H9 (cell line): ENCODE measurements around the gene AP2A2. TPM values are rescaled to one million over a fixed set of nuclear protein-coding genes. Genes with fewer than 3 reads are reported as not detected.

ENCODE experiments used
- DNase-seq: peaks from one replicate; pipeline ENCODE4 v3.0.0-alpha.2; 2017
- H2AFZ ChIP-seq: one replicate; pipeline ENCODE4 v1.6.1; 2013; ENCODE audit warnings: mild to moderate bottlenecking, low read length, control low read depth, moderate library complexity
- H2AK5ac ChIP-seq: 2 replicates; pipeline ENCODE4 v1.6.1; 2013; ENCODE audit warnings: low read length, control low read depth, mixed read lengths; ENCODE audit not compliant: insufficient read length
- H2BK120ac ChIP-seq: one replicate; pipeline ENCODE4 v1.6.1; 2013; ENCODE audit warnings: low read depth, mild to moderate bottlenecking, low read length, control low read depth, inconsistent platforms; ENCODE audit not compliant: poor library complexity, severe bottlenecking
- H2BK12ac ChIP-seq: 2 replicates; pipeline ENCODE4 v1.6.1; 2013; ENCODE audit warnings: low read length, control low read depth, mixed read lengths, low read depth; ENCODE audit not compliant: insufficient read length
- H2BK15ac ChIP-seq: 2 replicates; pipeline ENCODE4 v1.6.1; 2013; ENCODE audit warnings: low read depth, low read length, control low read depth
- H2BK20ac ChIP-seq: one replicate; pipeline ENCODE4 v1.6.1; 2013; ENCODE audit warnings: low read depth, mild to moderate bottlenecking, low read length, control low read depth, inconsistent platforms; ENCODE audit not compliant: poor library complexity, severe bottlenecking
- H2BK5ac ChIP-seq: 2 replicates; pipeline ENCODE4 v1.6.1; 2013; ENCODE audit warnings: low read length, control low read depth, mixed read lengths; ENCODE audit not compliant: insufficient read length
- H3K14ac ChIP-seq: 2 replicates; pipeline ENCODE4 v1.6.1; 2013; ENCODE audit warnings: low read length, control low read depth; ENCODE audit not compliant: insufficient read depth
- H3K18ac ChIP-seq: 2 replicates; pipeline ENCODE4 v1.6.1; 2013; ENCODE audit warnings: low read depth, mild to moderate bottlenecking, mixed read lengths, low read length, control low read depth; ENCODE audit not compliant: insufficient read length
- H3K23ac ChIP-seq: 2 replicates; pipeline ENCODE4 v1.6.1; 2013; ENCODE audit warnings: low read length, control low read depth, mixed read lengths, low read depth; ENCODE audit not compliant: insufficient read length
- H3K23me2 ChIP-seq: 2 replicates; pipeline ENCODE4 v1.6.1; 2013; ENCODE audit warnings: low read depth, mild to moderate bottlenecking, mixed read lengths, low read length, control low read depth; ENCODE audit not compliant: insufficient read length, poor library complexity, severe bottlenecking
- H3K27ac ChIP-seq: 2 replicates; pipeline ENCODE4 v1.5.1; 2013; ENCODE audit warnings: low read length, control low read depth, mixed read lengths, low read depth; ENCODE audit not compliant: insufficient read length
- H3K27me3 ChIP-seq: 2 replicates; pipeline ENCODE4 v1.6.1; 2013; ENCODE audit warnings: low read length, control low read depth, inconsistent platforms; ENCODE audit not compliant: insufficient read depth
- H3K4ac ChIP-seq: 2 replicates; pipeline ENCODE4 v1.6.1; 2013; ENCODE audit warnings: low read depth, mild to moderate bottlenecking, control low read depth, inconsistent platforms, low read length, moderate library complexity
- H3K4me1 ChIP-seq: 2 replicates; pipeline ENCODE4 v1.6.1; 2013; ENCODE audit warnings: low read length, control low read depth, inconsistent platforms; ENCODE audit not compliant: insufficient read depth
- H3K4me2 ChIP-seq: 2 replicates; pipeline ENCODE4 v1.6.1; 2013; ENCODE audit warnings: low read length, control low read depth, mixed read lengths; ENCODE audit not compliant: insufficient read length, insufficient read depth
- H3K56ac ChIP-seq: 2 replicates; pipeline ENCODE4 v1.6.1; 2013; ENCODE audit warnings: low read depth, mild to moderate bottlenecking, mixed read lengths, low read length, control low read depth; ENCODE audit not compliant: insufficient read length
- H3K79me1 ChIP-seq: 2 replicates; pipeline ENCODE4 v1.6.1; 2013; ENCODE audit warnings: low read depth, mild to moderate bottlenecking, moderate library complexity, low read length, control low read depth, inconsistent platforms; ENCODE audit not compliant: insufficient read depth, poor library complexity, severe bottlenecking
- H3K79me2 ChIP-seq: 2 replicates; pipeline ENCODE4 v1.6.1; 2013; ENCODE audit warnings: low read length, control low read depth, inconsistent platforms; ENCODE audit not compliant: insufficient read depth
- H3K9ac ChIP-seq: 2 replicates; pipeline ENCODE4 v1.6.1; 2013; ENCODE audit warnings: low read length, control low read depth, mixed read lengths; ENCODE audit not compliant: insufficient read length; ENCODE audit errors: extremely low read depth
- H3K9me3 ChIP-seq: one replicate; pipeline ENCODE4 v1.6.1; 2013; ENCODE audit warnings: low read depth, low read length, inconsistent platforms; ENCODE audit not compliant: control insufficient read depth
- H3T11ph ChIP-seq: one replicate; pipeline ENCODE4 v1.6.1; 2013; ENCODE audit warnings: mild to moderate bottlenecking, low read length, control low read depth, inconsistent platforms
- H4K20me1 ChIP-seq: one replicate; pipeline ENCODE4 v1.6.1; 2013; ENCODE audit not compliant: control insufficient read depth, insufficient read length, insufficient read depth
- H4K5ac ChIP-seq: 2 replicates; pipeline ENCODE4 v1.6.1; 2013; ENCODE audit warnings: low read depth, mild to moderate bottlenecking, mixed read lengths, low read length, control low read depth; ENCODE audit not compliant: insufficient read length
- H4K8ac ChIP-seq: replicated peaks from 2 replicates; pipeline ENCODE4 v1.6.1; 2013; ENCODE audit warnings: low read length, control low read depth, mixed read lengths, low read depth; ENCODE audit not compliant: insufficient read length
- H4K91ac ChIP-seq: 2 replicates; pipeline ENCODE4 v1.6.1; 2013; ENCODE audit warnings: low read depth, mild to moderate bottlenecking, moderate library complexity, mixed read lengths, low read length, control low read depth; ENCODE audit not compliant: insufficient read length
- H3K27ac Mint-ChIP-seq, 3 experiments: 2 replicates in 2 of 3; 3 replicates in 1 of 3; pipeline ENCODE4 v1.8.0; 2020 to 2021; ENCODE audit warnings: mixed read lengths in 3 of 3, mild to moderate bottlenecking in 1 of 3, moderate library complexity in 1 of 3
- H3K27me3 Mint-ChIP-seq: 2 replicates; pipeline ENCODE4 v1.8.0; 2021; ENCODE audit warnings: low read depth, mild to moderate bottlenecking, moderate library complexity, mixed read lengths
- H3K36me3 Mint-ChIP-seq, 3 experiments: 2 replicates in 2 of 3; 3 replicates in 1 of 3; pipeline ENCODE4 v1.8.0; 2020 to 2021; ENCODE audit warnings: low read depth in 3 of 3, mixed read lengths in 3 of 3; ENCODE audit not compliant: insufficient read depth in 1 of 3
- H3K4me1 Mint-ChIP-seq, 2 experiments: 2 replicates each; pipeline ENCODE4 v1.8.0; 2020; ENCODE audit warnings: mixed read lengths in 2 of 2
- H3K4me3 Mint-ChIP-seq, 2 experiments: 2 replicates in 1 of 2; 3 replicates in 1 of 2; pipeline ENCODE4 v1.8.0; 2020 to 2021; ENCODE audit warnings: mild to moderate bottlenecking in 2 of 2, mixed read lengths in 2 of 2, moderate library complexity in 1 of 2
- H3K9me3 Mint-ChIP-seq, 2 experiments: 2 replicates in 1 of 2; 3 replicates in 1 of 2; pipeline ENCODE4 v1.8.0; 2020; ENCODE audit warnings: mild to moderate bottlenecking in 2 of 2, mixed read lengths in 2 of 2, moderate library complexity in 1 of 2
- WGBS: extraction: QIAGEN DNeasy Blood & Tissue Kit; methylation state at CpG from one replicate; pipeline ENCODE4 v1.1.7; 2013; ENCODE audit warnings: missing lambda C conversion rate, low lambda C conversion rate, mixed read lengths; ENCODE audit not compliant: insufficient read length; ENCODE audit errors: extremely low coverage; 5-methylcytosine and 5-hydroxymethylcytosine counted together
- total RNA-seq: library from RNA; stranded (reverse); gene quantifications from 2 replicates; pipeline ENCODE4 v1.2.1, GENCODE V29; 2021
- TF ChIP-seq, protein P1 (sequence below): fragments of 200-600 bp; sonication (generic); conservative IDR thresholded peaks from 3 replicates; pipeline ENCODE4 v1.8.0; 2021; ENCODE audit warnings: antibody characterized with exemption, mild to moderate bottlenecking

AP2A2 gene
- total RNA-seq, 1 experiment from 2014 or later = 53.7 TPM

DNA sequence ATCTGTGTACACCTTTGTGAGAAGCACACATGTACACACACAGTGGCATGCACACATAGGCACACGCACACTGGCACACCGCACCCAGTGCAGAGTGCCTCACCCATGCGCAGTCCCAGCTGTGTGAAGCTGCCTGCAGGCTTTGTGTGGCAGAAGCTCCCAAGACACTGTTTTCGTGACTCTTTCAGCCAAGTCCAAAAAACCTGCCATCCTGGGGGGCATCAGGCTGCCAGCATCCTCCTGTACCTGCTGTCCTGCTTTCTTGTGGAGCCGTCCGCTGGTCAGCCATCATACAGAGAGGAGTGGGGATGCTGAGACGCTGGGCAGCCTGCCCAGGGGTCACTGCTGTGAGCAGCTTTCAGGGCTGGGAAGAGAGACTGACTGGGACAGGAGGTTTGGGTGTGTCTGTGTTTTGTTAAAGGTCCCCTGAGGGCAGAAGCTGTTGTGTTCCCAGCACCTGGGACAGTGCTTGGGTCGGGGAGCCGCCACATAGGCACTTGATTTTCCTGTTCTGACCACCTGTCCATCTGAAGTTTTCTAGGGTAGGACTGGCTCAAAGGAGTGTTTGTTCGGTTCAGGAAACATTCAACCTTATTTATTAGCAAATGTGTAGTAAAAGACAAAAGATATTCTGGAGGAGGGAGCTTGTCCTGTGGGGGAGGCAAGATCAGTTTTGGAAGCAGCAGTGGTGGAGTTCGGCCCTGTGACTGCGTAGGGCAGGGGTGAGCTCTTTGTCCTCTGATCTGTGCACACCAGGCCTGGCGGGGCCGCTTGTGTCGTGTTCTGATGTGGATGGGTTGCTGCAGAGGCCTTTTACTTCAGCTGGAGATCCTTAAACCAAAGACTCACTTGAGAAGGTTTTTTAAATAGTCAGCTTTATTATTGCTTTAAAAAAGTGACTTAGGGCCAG is 29.7 kb downstream of the AP2A2 start:
- Histone ChIP-seq H3K23ac (no peak overlapping the region), H3K4ac (no peak overlapping the region), H4K8ac (no peak overlapping the region), H2AFZ (no peak overlapping the region), H3K56ac (no peak overlapping the region), H2BK15ac (no peak overlapping the region), H3K4me2 (no peak overlapping the region), H4K20me1 (no peaks in the 10 kb centered on the region), H3K18ac (no peak overlapping the region), H3K79me1 (peaks cover 6% of the 10 kb centered on the region), H2BK120ac (no peak overlapping the region), H3K79me2 (peaks cover 10% of the 10 kb centered on the region; the same call in 1 of the 2 replicates), H3K9me3 (no peaks in the 10 kb centered on the region), H4K91ac (no peak overlapping the region), H3K14ac (peak overlapping the region; percentile 21; the same call in 1 of the 2 replicates), H3T11ph (no peak overlapping the region), H2BK12ac (no peak overlapping the region), H2BK5ac (no peak overlapping the region), H3K9ac (no peak overlapping the region), H3K27me3 (no peaks in the 10 kb centered on the region), H2BK20ac (no peak overlapping the region), H2AK5ac (no peak overlapping the region), H3K4me1 (peaks cover 8% of the 10 kb centered on the region; the same call in 1 of the 2 replicates), H4K5ac (no peak overlapping the region), H3K27ac (no peak overlapping the region), H3K23me2 (no peaks in the 10 kb centered on the region)
- Mint-ChIP-seq H3K4me1 (peaks cover 52 to 56% of the 10 kb centered on the region in 2 experiments), H3K4me3 (no peak overlapping the region), H3K27ac (peak overlapping the region; percentile 72 to 80 (median 78); a peak in 6 of 7 replicates), H3K9me3 (no peaks in the 10 kb centered on the region), H3K27me3 (no peaks in the 10 kb centered on the region), H3K36me3 (peaks cover 0 to 8% (median 8%) of the 10 kb centered on the region in 3 experiments; a peak in 5 of 7 replicates)
- no peak for DNase-seq
- WGBS = no CpG with 5 or more reads among the region's 15 CpGs
- TF ChIP-seq, protein P1, sequence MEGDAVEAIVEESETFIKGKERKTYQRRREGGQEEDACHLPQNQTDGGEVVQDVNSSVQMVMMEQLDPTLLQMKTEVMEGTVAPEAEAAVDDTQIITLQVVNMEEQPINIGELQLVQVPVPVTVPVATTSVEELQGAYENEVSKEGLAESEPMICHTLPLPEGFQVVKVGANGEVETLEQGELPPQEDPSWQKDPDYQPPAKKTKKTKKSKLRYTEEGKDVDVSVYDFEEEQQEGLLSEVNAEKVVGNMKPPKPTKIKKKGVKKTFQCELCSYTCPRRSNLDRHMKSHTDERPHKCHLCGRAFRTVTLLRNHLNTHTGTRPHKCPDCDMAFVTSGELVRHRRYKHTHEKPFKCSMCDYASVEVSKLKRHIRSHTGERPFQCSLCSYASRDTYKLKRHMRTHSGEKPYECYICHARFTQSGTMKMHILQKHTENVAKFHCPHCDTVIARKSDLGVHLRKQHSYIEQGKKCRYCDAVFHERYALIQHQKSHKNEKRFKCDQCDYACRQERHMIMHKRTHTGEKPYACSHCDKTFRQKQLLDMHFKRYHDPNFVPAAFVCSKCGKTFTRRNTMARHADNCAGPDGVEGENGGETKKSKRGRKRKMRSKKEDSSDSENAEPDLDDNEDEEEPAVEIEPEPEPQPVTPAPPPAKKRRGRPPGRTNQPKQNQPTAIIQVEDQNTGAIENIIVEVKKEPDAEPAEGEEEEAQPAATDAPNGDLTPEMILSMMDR = no peak
